A549 (cell line): Measurements from ENCODE around the gene DDX59. TPM values are rescaled to one million over a fixed set of nuclear protein-coding genes. Genes with fewer than 3 reads are reported as not detected.

Experiments
- ATAC-seq, 2 experiments: fragments of 200-7000 bp in 1 of 2; fragments of >200 bp in 1 of 2; cut with Nextera tagmentation in 1 of 2; cut with Tn5 transposase in 1 of 2; 3 replicates each; pipeline versions ENCODE4 v1.8.0 to v1.9.1; 2018 to 2020; ENCODE audit warnings: mild to moderate bottlenecking in 1 of 2, moderate library complexity in 1 of 2
- CTCF ChIA-PET: fragments of 300-600 bp; sonication (Branson Sonifier 250); formaldehyde crosslinking; extraction: SDS; loops from one replicate; lab custom pipeline; 2021; ENCODE audit warnings: antibody characterized with exemption, inconsistent platforms; lab: Yijun Ruan, JAX
- POLR2A ChIA-PET: fragments of 350-600 bp; formaldehyde crosslinking; extraction: SDS; loops from one replicate; lab custom pipeline; 2021; ENCODE audit warnings: antibody characterized with exemption, inconsistent platforms; lab: Yijun Ruan, JAX
- DNase-seq, 2 experiments: peaks; one replicate each; pipeline versions ENCODE4 v3.0.0 to v3.0.0-alpha.2; 2011 to 2016; ENCODE audit warnings: low read depth in 1 of 2, low spot score in 1 of 2
- FAIRE-seq: peaks from 2 replicates; lab custom pipeline; 2011; peaks lifted over from hg19 to GRCh38; lab: Jason Lieb, UNC
- H3K27ac ChIP-seq, 2 experiments: fragments of >200 bp; sonication (Bioruptor Twin); formaldehyde crosslinking; 3 replicates each; pipeline ENCODE4 v1.5.1; 2016 to 2017
- H3K4me1 ChIP-seq: fragments of >200 bp; sonication (Bioruptor Twin); formaldehyde crosslinking; 3 replicates; pipeline ENCODE4 v1.6.1; 2016
- H3K4me2 ChIP-seq: fragments of >200 bp; sonication (Bioruptor Twin); formaldehyde crosslinking; 3 replicates; pipeline ENCODE4 v1.6.1; 2016
- H3K4me3 ChIP-seq: fragments of >200 bp; sonication (Bioruptor Twin); formaldehyde crosslinking; 3 replicates; pipeline ENCODE4 v1.5.1; 2016
- H3K9me3 ChIP-seq: fragments of >200 bp; sonication (Bioruptor Twin); formaldehyde crosslinking; 3 replicates; pipeline ENCODE4 v1.6.1; 2016
- CHD4 ChIP-seq: fragments of 200-600 bp; sonication (generic); IDR thresholded peaks from 2 replicates; pipeline ENCODE4 v1.6.1; 2016; ENCODE audit warnings: antibody characterized with exemption, mild to moderate bottlenecking, borderline replicate concordance
- EHF ChIP-seq: fragments of 250-450 bp; sonication (Bioruptor Pico); IDR thresholded peaks from 2 replicates; pipeline ENCODE4 v1.5.0; 2020; ENCODE audit warnings: mild to moderate bottlenecking
- NPAS2 ChIP-seq: fragments of 250-450 bp; sonication (Bioruptor Pico); IDR thresholded peaks from 2 replicates; pipeline ENCODE4 v1.8.0; 2022; ENCODE audit warnings: mild to moderate bottlenecking, moderate library complexity, borderline replicate concordance
- POLR2AphosphoS2 ChIP-seq: conservative IDR thresholded peaks from 2 replicates; pipeline ENCODE4 v1.6.1; 2012; ENCODE audit warnings: low read length, improper control_type of control experiment, inconsistent platforms
- RAD21 ChIP-seq, 2 experiments: fragments of >200 bp in 1 of 2; sonication (Bioruptor Twin) in 1 of 2; formaldehyde crosslinking in 1 of 2; IDR thresholded peaks in 1 of 2; conservative IDR thresholded peaks in 1 of 2; 2 replicates in 1 of 2; 3 replicates in 1 of 2; pipeline ENCODE4 v1.6.1; 2012 to 2018; ENCODE audit warnings: inconsistent platforms in 1 of 2
- WGBS: methylation state at CpG from one replicate; pipeline ENCODE4 v1.1.6; 2017; ENCODE audit errors: missing lambda C conversion rate; 5-methylcytosine and 5-hydroxymethylcytosine counted together
- polyA plus RNA-seq, 4 experiments: library from polyadenylated mRNA; depleted of rRNA in 3 of 4; stranded (reverse); fragments of >200 nt; fragmentation: RNase III in 1 of 4; extraction: RNeasy Plus Mini Kit Qiagen cat#74134 plus additional on column Dnase treatment in 1 of 4; gene quantifications; 2 replicates in 3 of 4; 3 replicates in 1 of 4; pipeline ENCODE4 v1.2.3, GENCODE V29; 2011 to 2017
- TF ChIP-seq, protein P1 (sequence below): IDR thresholded peaks from 2 replicates; pipeline ENCODE4 v1.6.1; 2012; ENCODE audit warnings: low read depth, borderline replicate concordance
- TF ChIP-seq, protein P2 (sequence below): fragments of >200 bp; sonication (Bioruptor Twin); formaldehyde crosslinking; IDR thresholded peaks from 2 replicates; pipeline ENCODE4 v1.6.1; 2016
- TF ChIP-seq, protein P3 (sequence below): fragments of >200 bp; sonication (Bioruptor Twin); formaldehyde crosslinking; IDR thresholded peaks from 3 replicates; pipeline ENCODE4 v1.6.1; 2016

DDX59 gene
- polyA plus RNA-seq, 2 of the 4 experiments (the other 2 are of a cell fraction), result 16.6 to 42.9 TPM

DNA sequence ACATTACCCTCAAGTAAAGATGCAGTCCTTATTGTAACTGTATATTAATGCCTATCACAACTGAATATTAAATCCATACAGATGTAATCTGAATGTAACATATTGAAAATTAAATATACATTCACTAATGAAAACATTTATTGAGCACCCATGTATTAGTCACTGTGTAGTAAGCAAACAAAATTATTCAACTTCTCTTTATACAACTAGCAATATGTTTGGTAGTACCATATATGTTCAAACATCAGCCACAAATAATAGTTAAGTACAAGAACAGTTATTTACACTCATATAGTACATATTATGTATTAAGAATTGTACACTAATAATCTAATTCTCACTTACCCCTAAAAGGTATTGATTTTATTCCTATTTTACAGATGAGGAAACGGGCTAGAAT is 67.1 kb downstream of the DDX59 start:
- CTCF ChIA-PET, result no interaction called here
- no peaks in the 10 kb centered on the region for H3K9me3 ChIP-seq
- ATAC-seq (no peak), FAIRE-seq (peak; percentile 76), DNase-seq (no peak)
- no peak overlapping the region for H3K4me2 ChIP-seq
- H3K4me3 ChIP-seq, result no peak overlapping the region
- POLR2A ChIA-PET, result no interaction called here
- H3K27ac ChIP-seq, result no peak overlapping the region
- no peaks in the 10 kb centered on the region for H3K4me1 ChIP-seq
- TF ChIP-seq POLR2AphosphoS2 (no peak), NPAS2 (no peak), RAD21 (conservative IDR thresholded peaks at IDR 0.05 in 1 of 2, IDR thresholded peaks at IDR 0.05 in 1 of 2) (no peak), EHF (CRISPR knock-in tag) (no peak), CHD4 (no peak)
- TF ChIP-seq, protein P1, sequence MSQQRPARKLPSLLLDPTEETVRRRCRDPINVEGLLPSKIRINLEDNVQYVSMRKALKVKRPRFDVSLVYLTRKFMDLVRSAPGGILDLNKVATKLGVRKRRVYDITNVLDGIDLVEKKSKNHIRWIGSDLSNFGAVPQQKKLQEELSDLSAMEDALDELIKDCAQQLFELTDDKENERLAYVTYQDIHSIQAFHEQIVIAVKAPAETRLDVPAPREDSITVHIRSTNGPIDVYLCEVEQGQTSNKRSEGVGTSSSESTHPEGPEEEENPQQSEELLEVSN, result no peak
- TF ChIP-seq, protein P2, sequence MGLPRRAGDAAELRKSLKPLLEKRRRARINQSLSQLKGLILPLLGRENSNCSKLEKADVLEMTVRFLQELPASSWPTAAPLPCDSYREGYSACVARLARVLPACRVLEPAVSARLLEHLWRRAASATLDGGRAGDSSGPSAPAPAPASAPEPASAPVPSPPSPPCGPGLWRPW, result no peak
- TF ChIP-seq, protein P3, sequence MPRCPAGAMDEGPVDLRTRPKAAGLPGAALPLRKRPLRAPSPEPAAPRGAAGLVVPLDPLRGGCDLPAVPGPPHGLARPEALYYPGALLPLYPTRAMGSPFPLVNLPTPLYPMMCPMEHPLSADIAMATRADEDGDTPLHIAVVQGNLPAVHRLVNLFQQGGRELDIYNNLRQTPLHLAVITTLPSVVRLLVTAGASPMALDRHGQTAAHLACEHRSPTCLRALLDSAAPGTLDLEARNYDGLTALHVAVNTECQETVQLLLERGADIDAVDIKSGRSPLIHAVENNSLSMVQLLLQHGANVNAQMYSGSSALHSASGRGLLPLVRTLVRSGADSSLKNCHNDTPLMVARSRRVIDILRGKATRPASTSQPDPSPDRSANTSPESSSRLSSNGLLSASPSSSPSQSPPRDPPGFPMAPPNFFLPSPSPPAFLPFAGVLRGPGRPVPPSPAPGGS, result no peak
- TF ChIP-seq, all 56 proteins: peak for 0
- WGBS, result 88% methylated on average over 1 of the region's 1 CpG

Other genes with a start within 250 kb of the DDX59 start
- 13.5 and 20.4 TPM in 2 replicates for gene KIF14, start 49.2 kb downstream of the DDX59 start, polyA plus RNA-seq (2011; rRNA removed)
- 12.3 to 13.3 TPM (median 13.0 TPM) in 3 replicates for gene KIF14, start 49.2 kb downstream of the DDX59 start, polyA plus RNA-seq (2017; fragmentation: RNase III; extraction: RNeasy Plus Mini Kit Qiagen cat#74134 plus additional on column Dnase treatment)
- 28.4 and 28.5 TPM in 2 replicates for gene CAMSAP2, start 69.0 kb upstream of the DDX59 start, polyA plus RNA-seq (2011; rRNA removed)
- 17.3 to 18.1 TPM (median 17.6 TPM) in 3 replicates for gene CAMSAP2, start 69.0 kb upstream of the DDX59 start, polyA plus RNA-seq (2017; fragmentation: RNase III; extraction: RNeasy Plus Mini Kit Qiagen cat#74134 plus additional on column Dnase treatment)
- not detected in 2 replicates for gene GPR25, start 203.1 kb upstream of the DDX59 start, polyA plus RNA-seq (2011; rRNA removed)
- not detected in 3 replicates for gene GPR25, start 203.1 kb upstream of the DDX59 start, polyA plus RNA-seq (2017; fragmentation: RNase III; extraction: RNeasy Plus Mini Kit Qiagen cat#74134 plus additional on column Dnase treatment)
- 40.0 and 51.3 TPM in 2 replicates for gene INAVA, start 225.0 kb upstream of the DDX59 start, polyA plus RNA-seq (2011; rRNA removed)
- 38.6 to 50.2 TPM (median 43.7 TPM) in 3 replicates for gene INAVA, start 225.0 kb upstream of the DDX59 start, polyA plus RNA-seq (2017; fragmentation: RNase III; extraction: RNeasy Plus Mini Kit Qiagen cat#74134 plus additional on column Dnase treatment)